Activated naive CD8-positive, alpha-beta T cell treated with anti-CD3 and anti-CD28 coated beads, Interleukin-2, amount 50 U/mL, for 16 hours (primary cell): Measurements from ENCODE around the gene NUMB.

Source experiments
- DNase-seq: peaks from one replicate; pipeline ENCODE4 v3.0.0-alpha.2; 2020; ENCODE audit warnings: low read depth, low spot score

NUMB gene

DNA sequence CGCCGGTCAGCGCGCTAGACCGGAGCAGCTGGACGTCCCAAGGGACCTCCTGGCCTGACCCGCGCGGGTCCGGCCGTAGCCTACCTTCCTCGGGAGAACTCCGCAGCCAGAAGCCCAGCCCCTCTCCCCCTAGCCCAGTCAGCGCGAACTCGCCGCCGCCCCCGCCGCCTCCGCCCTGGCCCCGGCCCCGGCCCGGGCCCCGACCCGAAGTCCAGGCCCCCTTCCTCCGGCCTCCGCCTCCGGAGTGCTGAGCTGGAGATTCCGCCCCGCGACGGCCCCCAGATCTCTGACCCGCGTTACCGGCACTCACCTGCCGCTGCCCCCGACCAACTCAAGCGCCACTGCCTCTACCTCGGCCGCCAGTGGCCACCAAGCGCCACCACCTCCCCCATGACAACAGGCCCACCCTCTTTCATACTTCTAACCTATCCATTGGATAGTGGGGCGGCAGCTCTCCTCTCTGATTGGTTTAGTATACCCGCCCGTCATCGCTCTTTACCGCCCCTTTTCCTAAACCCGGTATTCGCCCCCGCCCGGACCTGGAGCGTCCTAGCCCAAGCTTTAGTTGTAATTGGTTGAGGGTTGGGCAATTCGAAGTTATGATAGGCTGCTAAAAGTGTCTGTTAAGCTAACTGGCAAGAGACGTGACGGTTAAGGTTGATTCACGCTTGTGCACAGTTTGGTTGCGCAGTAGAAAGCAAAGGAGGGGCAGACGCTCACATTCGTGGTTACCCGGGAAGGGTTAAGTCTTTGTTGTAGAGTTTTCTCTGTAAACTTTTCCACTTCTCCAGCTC, at the start of gene NUMB:
Gene NUMB (minus strand): TSS at position 364 of the 794 bp plus-strand sequence. CDS start 102,795 bp downstream, outside the sequence.
- peak; percentile 95 for DNase-seq

DNA sequence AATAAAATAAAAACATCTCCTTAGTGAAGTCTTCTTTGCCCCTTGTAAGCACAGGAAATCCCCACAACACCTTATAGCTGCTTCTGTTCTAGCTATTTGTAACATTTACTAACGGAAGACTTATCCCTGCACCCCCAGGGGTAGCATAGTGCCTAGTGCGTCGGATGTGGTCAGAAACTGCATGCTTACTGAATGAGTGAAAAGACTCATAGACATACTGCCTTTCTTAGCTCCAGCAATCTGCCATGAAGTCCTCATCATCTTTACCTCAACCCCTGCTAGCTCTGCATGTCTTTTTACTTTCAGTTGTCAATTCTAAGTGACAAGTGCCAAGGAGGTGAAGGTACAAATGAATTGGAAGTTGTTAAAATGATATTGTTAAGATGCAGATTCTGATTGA, 45.3 kb upstream of the NUMB start:
- DNase-seq, result no peak

DNA sequence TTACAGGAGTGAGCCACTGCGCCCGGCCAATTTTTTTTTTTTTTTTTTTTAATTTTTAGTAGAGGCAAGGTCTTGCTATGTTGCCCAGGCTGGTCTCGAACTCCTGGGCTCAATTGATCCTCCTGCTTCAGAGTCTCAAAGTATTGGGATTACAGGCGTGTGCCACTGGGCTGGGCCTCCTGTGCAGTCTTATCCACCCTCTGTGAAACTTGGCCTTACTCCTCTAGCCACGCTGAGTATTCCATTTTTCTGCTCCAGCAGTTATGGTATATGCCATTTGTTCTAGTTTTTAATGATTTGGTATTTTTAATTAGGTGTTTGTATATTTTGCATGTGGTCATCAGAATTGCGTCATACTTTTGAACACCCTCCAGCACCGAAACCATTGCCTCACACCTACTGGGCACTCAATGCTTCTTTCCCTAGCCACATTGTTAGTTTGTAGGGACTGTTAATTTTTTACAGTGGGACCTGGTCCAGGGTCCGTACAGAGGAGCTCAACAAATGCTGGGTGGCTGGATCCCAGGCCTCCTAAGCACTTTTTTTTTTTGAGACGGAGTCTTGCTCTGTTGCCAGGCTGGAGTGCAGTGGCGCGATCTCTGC, 43.8 kb upstream of the NUMB start:
- no peak for DNase-seq

DNA sequence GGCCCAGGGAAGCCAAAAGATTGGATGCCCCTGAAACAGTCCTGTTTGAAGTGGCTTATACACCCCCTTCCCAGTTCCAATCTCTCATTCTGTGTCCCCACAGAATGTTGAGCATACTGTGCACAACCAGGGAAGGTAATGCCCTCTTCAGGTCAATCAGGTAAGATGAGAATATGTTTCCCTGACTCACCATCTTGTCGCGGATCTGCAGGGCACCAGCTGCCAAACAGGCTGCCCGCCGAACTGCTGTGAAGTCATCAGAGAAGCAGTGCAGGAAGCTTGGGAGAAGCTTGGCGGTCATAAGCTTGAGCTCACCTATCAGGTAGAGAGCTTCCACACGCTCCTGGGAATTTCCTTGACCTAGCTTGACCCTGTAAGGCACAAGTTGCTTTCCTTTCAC, 42.0 kb upstream of the NUMB start:
- DNase-seq, result no peak

DNA sequence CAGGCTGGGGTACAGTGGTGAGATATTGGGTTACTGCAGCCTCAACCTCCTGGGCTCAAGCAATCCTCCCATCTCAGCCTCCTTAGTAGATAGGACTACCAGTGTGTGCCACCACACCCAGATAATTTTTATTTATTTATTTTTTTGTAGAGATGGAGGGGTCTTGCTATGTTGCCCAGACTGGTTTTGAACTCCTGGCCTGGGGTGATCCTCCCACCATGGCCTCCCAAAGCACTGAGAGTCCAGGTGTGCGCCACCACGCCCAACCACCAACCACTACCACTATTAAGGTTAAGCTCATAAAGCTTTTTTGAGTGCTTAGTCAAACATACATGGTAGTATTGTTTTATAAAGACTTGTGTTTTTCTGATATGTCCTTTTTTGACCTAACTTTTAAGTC, 36.2 kb upstream of the NUMB start:
- DNase-seq, result no peak

DNA sequence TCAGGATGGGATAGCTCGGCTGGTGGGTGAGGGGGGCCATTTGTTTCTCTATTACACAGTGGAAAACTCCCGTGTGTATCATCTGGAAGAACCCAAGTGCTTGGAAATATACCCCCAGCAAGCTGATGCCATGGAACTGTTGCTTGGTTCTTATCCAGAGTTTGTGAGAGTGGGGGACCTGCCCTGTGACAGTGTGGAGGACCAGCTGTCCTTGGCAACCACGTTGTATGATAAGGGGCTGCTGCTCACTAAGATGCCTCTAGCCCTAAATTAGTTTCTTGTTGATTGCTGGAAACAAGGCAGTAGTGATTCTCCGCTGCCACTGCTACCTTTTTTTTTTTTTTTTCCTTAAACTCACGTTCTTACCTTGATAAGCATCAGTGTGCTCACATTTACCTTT, 34.3 kb upstream of the NUMB start:
- no peak for DNase-seq

DNA sequence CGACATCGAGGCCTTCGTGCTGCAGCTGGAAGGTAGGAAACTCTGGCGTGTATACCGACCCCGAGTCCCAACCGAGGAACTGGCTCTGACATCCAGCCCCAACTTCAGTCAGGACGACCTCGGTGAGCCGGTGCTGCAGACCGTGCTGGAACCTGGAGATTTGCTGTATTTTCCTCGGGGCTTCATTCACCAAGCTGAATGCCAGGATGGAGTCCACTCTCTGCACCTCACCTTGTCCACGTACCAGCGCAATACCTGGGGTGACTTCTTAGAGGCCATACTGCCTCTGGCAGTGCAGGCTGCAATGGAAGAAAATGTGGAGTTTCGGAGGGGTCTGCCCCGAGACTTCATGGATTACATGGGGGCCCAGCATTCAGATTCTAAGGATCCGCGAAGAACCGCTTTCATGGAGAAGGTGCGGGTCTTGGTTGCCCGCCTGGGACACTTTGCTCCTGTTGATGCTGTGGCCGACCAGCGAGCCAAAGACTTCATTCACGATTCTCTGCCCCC, 33.8 kb upstream of the NUMB start:
- DNase-seq, result no peak

DNA sequence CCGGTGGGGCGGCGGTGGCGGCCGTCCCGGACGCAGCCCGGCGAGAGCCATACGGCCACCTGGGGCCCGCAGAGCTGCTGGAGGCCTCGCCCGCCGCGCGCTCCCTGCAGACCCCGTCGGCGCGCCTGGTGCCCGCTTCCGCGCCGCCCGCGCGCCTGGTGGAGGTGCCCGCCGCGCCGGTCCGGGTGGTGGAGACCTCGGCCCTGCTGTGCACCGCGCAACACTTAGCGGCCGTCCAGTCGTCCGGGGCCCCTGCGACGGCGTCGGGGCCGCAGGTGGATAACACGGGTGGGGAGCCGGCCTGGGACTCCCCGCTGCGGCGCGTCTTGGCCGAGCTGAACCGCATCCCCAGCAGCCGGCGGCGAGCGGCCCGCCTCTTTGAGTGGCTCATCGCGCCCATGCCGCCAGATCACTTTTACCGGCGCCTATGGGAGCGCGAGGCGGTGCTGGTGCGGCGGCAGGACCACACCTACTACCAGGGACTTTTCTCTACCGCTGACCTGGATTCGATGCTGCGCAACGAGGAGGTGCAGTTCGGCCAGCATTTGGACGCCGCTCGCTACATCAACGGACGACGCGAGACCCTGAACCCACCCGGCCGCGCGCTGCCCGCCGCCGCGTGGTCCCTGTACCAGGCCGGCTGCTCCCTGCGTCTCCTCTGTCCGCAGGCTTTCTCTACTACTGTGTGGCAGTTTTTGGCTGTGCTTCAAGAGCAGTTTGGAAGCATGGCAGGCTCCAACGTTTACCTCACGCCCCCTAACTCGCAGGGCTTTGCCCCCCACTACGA, 33.1 kb upstream of the NUMB start:
- peak; percentile 20 for DNase-seq

DNA sequence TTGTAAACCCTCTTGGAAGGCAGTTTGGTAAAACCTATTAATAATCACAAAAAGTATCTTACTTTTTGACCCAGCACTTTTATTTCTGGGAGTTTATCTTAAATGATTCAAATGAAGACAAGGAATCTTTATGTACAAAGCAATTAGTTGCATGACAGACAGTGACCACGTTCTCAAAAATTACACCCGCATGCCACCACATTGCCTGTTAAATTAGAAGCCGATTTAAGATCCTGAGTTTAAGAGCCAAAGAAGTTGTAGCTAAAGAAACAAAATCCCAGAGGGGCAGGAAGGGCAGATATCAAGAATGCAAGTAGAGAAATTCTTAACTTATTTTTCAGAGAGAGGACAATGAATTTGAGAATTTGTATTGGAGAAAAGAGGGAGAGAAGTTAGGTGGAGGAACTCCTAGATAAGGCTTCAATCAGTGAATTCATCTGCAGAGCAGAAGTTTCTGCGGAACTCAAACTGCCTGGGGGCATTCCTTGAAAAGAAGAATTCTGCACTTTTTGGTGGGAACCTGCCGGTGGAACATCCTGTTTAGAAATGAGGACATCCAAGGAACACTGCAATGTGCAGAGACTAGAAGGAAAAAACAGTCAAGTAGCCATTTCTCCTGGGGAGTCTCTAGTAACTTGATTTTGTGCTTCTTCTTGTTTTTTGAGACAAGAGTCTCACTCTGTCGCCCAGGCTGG, 31.3 kb upstream of the NUMB start:
- DNase-seq, result no peak

DNA sequence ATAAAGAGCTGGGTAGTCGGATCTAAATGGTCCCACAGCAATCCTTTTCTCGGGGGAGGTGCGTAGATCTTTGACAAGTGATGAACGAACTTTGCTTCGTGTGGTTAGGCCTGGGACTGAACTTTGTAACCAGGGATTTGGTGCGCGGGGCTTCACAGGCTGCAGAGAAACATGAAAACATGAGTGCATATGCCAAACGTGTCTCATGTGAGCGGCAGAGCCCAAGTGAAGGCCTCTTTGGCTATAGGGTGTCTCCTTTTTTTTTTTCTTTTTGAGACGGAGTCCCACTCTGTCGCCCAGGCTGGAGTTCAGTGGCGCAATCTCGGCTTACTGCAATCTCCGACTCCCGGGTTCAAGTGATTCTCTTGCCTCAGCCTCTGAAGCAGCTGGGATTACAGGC, 20.3 kb upstream of the NUMB start:
- DNase-seq, result no peak

DNA sequence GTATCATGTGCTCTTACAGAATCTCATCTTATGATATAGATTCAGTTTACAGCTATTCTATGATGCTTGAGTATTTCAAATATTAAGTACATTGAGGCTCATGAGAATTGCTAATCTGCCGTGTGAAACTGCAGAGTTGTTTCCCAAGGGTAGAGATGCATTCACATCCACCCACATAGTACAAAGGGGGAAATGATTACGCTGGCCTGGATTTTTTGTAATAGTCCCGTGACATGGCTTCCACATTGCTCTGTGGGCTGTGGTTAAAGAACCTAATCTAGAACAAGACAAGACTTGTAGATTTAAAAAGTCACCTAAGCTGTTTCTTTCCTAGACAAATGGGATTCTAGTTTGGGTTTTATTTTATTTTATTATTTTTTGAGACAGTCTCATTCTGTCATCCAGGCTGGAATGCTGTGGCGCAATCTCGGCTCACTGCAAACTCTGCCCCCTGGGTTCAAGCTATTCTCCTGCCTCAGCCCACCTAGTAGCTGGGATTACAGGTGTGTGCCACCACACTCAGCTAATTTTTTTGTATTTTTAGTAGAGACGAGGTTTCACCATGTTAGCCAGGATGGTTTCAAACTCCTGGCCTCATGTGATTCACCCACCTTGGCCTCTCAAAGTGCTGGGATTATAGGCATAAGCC, 19.4 kb upstream of the NUMB start:
- no peak for DNase-seq

DNA sequence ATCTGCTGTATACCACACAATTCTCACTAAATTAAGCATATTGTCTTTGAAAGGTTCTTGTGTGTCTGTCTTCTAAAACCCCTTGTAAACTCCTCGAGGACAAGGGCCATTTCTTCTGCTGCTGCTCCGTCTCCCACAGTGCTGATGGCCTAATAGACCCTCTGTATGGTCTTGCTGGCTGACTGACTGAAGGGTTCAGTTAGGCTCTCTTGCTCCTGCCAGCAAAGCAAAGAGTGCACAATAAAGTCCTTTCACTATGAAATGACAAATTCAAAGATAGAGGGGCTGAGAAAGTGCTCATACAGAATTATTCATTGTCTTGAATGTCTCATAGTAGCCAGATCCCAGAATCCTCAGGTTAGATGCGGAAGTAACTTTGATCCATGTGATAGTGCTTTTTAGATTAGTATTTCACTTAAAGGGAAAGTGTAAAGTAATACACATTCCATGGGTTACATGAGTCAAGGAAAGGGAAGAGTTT, 18.1 kb upstream of the NUMB start:
- DNase-seq, result no peak

DNA sequence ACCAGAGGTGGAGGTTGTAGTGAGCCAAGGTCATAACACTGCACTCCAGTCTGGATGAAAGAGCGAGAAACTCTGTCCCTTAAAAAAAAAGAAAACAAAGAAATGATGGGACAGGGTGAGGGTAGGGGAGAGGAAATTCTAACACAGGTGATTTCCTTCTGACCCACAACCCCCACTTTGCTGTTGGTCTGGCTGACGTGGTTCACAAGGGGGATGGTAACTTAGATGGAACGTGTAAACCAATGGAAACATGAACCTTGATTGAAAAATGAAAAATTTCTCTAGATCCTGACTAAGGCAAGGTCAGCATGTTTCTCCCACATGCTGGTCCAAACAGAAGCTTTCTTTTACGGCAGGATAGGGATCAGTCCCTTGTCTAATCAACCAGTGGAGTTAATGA, 16.6 kb upstream of the NUMB start:
- DNase-seq, result no peak

DNA sequence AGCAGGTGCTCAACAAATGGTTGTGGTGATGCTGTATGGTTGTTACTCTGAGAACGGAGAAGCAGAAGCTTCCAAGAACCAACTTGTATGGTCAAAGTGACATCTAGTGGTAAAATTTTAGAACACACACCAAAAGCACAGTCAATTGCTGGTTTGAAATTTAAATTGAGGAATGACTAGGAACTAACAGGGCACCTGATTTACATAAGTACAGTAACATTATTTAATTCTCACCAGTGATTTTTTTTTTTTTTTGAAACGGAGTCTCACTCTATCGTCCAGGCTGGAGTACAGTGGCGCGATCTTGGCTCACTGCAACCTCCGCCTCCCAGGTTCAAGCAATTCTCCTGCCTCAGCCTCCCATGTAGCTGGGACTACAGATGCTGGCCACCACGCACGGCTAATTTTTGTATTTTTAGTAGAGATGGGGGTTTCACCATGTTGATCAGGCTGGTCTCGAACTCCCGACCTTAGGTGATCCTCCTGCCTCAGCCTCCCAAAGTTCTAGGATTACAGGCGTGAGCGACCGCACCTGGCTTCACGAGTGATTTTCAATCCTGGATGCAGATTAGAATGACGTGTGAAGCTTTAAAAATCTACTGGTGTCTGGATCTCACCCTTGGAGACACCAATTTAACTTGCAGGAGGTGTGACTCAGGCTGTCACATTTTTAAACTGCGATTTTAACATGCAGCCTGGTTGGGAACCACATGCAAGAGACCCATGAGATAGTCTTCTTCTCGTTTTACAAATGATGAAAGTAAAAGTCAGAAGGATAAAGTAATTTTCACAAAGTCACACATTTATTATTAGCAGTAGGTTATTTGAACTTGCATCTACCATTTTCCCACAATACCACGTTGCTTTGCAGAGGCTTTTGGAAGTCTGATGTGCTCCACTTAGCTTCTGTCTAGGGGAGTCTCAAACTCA, 14.1 kb upstream of the NUMB start:
- no peak for DNase-seq

DNA sequence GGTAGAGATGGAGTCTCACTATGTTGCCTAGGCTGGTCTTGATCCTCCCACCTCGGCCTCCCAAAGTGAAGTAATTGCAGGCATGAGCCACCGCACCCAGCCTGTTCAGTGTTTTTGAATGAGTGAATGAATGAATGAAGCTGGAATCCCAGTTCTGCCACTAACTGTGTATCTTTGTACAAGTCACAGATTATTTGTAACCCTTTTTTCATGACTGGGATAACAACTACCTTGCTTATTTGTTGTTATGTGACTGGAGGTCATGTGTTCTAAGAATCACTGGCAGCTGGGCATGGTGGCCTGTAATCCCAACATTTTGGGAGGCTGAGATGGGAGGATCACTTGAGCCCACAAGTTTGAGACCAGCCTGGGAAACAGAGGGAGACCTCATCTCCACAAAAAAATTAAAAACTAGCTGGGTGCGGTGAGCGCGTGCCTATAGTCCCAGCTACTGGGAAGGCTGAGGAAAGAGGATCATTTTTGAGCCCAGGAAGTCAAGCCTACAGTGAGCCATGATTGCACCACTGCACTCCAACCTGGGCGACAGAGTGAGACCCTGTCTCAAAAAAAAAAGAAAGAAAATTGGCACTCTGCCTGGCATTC, 13.3 kb upstream of the NUMB start:
- no peak for DNase-seq

DNA sequence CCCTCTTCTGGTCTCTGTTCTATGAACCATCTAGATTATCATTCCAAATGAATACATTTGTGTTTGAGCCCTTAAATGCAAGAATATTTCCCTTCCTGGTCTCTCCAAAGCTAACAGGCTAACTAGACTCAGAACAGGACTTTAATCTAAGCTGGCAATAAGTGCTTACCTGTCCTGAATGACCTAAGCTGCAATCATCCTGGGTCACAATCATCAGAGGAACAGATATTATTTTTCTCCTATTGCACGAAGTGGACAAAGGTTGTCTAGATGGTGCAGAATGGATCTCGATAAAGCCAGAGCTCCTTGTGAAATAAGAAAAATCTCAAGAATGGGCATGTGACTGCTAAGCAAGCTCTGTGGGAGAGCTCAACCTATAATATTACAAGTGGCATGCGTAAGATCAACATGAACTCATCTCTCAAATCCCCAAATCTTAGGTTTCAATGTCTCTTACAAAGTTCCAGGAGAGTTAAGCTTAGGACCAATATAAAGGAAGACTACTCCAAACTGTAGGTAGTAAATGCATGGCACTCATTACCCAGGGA, 10.6 kb upstream of the NUMB start:
- DNase-seq, result no peak

DNA sequence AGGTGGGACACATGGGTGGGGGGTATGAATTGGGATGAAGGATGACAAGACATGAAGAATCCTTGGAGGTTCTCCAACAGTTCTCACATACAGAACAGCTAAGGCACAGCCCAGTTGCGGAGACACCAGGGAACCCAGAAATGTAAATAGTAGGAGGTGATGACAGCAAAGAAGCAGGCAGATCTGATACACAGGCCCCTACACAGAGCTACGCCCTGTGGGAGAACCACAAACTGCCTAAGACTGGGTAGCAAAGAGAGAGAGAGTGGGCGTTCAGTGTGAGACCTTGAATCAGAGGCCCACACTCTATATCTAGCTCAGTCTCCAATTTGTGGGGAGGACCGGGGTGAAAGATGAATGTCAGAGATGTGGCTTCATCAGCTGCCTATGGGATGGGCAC, 9.5 kb upstream of the NUMB start:
- no peak for DNase-seq

DNA sequence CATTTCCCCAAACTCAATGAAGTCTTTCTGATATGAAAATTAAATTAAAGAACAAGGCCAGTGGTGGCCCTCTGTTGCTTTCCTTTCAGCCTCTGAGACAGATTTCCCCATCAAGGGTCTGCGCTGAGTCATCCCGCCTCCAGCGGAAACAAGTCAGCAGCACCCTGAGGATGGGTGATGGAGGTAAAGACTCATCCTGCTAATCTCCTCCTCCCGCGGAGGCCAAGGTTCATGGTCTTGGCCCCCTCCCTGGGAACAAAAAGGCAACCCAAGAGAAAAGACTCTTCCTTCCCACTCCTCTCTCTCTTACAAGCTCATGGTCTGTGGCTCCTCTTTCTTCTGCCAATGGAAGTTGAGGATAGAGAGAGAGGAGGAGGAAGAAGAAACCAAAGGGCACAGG, 9.0 kb upstream of the NUMB start:
- no peak for DNase-seq

DNA sequence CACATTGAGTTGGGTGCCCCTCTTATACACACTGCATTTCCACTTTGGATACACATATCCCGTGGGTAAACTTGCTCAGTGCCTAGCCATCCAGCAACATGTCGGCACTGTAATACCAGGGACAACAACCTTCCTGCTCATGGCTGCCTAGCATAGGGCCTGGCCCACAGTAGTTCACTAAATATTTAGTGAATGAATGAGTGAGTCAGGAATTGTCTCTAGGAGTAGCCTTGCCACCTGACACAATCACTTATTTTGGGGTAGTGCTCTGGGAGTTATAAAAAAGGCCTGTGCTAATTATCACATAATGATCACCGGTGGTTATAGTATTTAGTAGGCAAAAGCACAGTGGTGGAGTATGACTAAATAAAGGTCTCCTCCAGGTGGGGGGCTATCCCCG, 8.5 kb upstream of the NUMB start:
- DNase-seq, result no peak
